GM13976 (cell line): ENCODE measurements around the gene SETX.

Experiments used
- DNase-seq: peaks from one replicate; pipeline ENCODE4 v3.0.0; 2012; ENCODE audit warnings: low spot score
- CTCF ChIP-seq: IDR thresholded peaks from 2 replicates; pipeline ENCODE4 v1.5.1; 2012; ENCODE audit warnings: borderline replicate concordance, mild to moderate bottlenecking; ENCODE audit not compliant: insufficient read depth; ENCODE audit errors: extremely low read depth, missing control alignments, control extremely low read depth
- in situ Hi-C: fragments of 300-500 bp; cut with MboI; formaldehyde crosslinking; loops from one replicate; pipeline ENCODE4 v1.12.0; 2022; ENCODE audit warnings: low sequenced_read_pairs, mixed read lengths, inconsistent platforms; ENCODE audit not compliant: unreplicated experiment

SETX gene

GRCh38 chr9:132341177-132341840 lies 13.5 kb downstream of the SETX start:
- in situ Hi-C loops, result no loop called here
- TF ChIP-seq CTCF, result no peak
- no peak for DNase-seq

- in situ Hi-C loops, result no loop called here
- DNase-seq, result no peak
- TF ChIP-seq CTCF, result no peak
Measured at GRCh38 chr9:132334364-132334763, 20.4 kb downstream of the SETX start.

- no peak for TF ChIP-seq CTCF
- in situ Hi-C loops, result no loop called here
- no peak for DNase-seq
Measured at GRCh38 chr9:132333556-132333955, 21.2 kb downstream of the SETX start.

GRCh38 chr9:132328580-132328979 lies 26.2 kb downstream of the SETX start:
- DNase-seq, result no peak
- in situ Hi-C loops, result no loop called here
- TF ChIP-seq CTCF, result no peak

GRCh38 chr9:132327537-132327936 lies 27.2 kb downstream of the SETX start:
- no peak for TF ChIP-seq CTCF
- no peak for DNase-seq
- in situ Hi-C loops, result no loop called here

- no peak for DNase-seq
- no peak for TF ChIP-seq CTCF
- in situ Hi-C loops, result no loop called here
Measured at GRCh38 chr9:132324425-132324824, 30.4 kb downstream of the SETX start.
